SK-N-MC (cell line): ENCODE measurements around the gene CASZ1.

Experiments used
- EZH2 ChIP-seq: fragments of 200-600 bp; sonication (generic); IDR thresholded peaks from one replicate; pipeline ENCODE4 v1.6.1; 2017; ENCODE audit warnings: antibody characterized with exemption
- FOXP2 ChIP-seq: optimal IDR thresholded peaks from 2 replicates; pipeline ENCODE3; 2011; ENCODE audit warnings: mild to moderate bottlenecking, moderate library complexity; ENCODE audit not compliant: insufficient read depth; ENCODE audit errors: extremely low read length, control extremely low read depth
- POLR2AphosphoS5 ChIP-seq: IDR thresholded peaks from 2 replicates; pipeline ENCODE4 v1.6.1; 2012; ENCODE audit warnings: mild to moderate bottlenecking, low read depth, low read length, borderline replicate concordance

- TF ChIP-seq EZH2: no peak
- TF ChIP-seq POLR2AphosphoS5: no peak
- no peak for TF ChIP-seq FOXP2
Observed at GRCh38 chr1:10624256-10625050, 172.0 kb downstream of the CASZ1 start.
